Smooth muscle cell of the brain vasculature (primary cell): ENCODE data around the gene NKAIN1.

Experiments
- DNase-seq: peaks from one replicate; pipeline ENCODE4 v3.0.0-alpha.2; 2012; ENCODE audit warnings: low read depth, low spot score

Gene NKAIN1

GRCh38 chr1:31234123-31234708, 5.5 kb downstream of the NKAIN1 start:
- no peak for DNase-seq

GRCh38 chr1:31232689-31233088, 7.0 kb downstream of the NKAIN1 start:
- DNase-seq, result no peak

- no peak for DNase-seq
Observed at GRCh38 chr1:31231802-31232201, 7.9 kb downstream of the NKAIN1 start.

GRCh38 chr1:31230378-31230777, 9.3 kb downstream of the NKAIN1 start:
- no peak for DNase-seq

GRCh38 chr1:31228986-31229385, 10.7 kb downstream of the NKAIN1 start:
- DNase-seq, result no peak

GRCh38 chr1:31227891-31228568, 11.7 kb downstream of the NKAIN1 start:
- DNase-seq, result no peak

- DNase-seq, result no peak
Observed at GRCh38 chr1:31224068-31224467, 15.6 kb downstream of the NKAIN1 start.

- DNase-seq, result no peak
Observed at GRCh38 chr1:31222176-31222575, 17.5 kb downstream of the NKAIN1 start.

GRCh38 chr1:31221072-31221471, 18.6 kb downstream of the NKAIN1 start:
- no peak for DNase-seq

- DNase-seq, result no peak
Observed at GRCh38 chr1:31219489-31219888, 20.2 kb downstream of the NKAIN1 start.

GRCh38 chr1:31218705-31219104, 21.0 kb downstream of the NKAIN1 start:
- DNase-seq, result no peak

GRCh38 chr1:31216016-31216415, 23.7 kb downstream of the NKAIN1 start:
- no peak for DNase-seq

- no peak for DNase-seq
Observed at GRCh38 chr1:31215065-31215570, 24.6 kb downstream of the NKAIN1 start.

- DNase-seq, result no peak
Observed at GRCh38 chr1:31214316-31215064, 25.2 kb downstream of the NKAIN1 start.

GRCh38 chr1:31208361-31208945, 31.2 kb downstream of the NKAIN1 start:
- no peak for DNase-seq

- DNase-seq, result no peak
Observed at GRCh38 chr1:31207569-31207968, 32.1 kb downstream of the NKAIN1 start.

GRCh38 chr1:31207046-31207445, 32.6 kb downstream of the NKAIN1 start:
- no peak for DNase-seq

GRCh38 chr1:31203215-31203614, 36.5 kb downstream of the NKAIN1 start:
- no peak for DNase-seq

- DNase-seq, result no peak
Observed at GRCh38 chr1:31201931-31202360, 37.7 kb downstream of the NKAIN1 start.

- no peak for DNase-seq
Observed at GRCh38 chr1:31199949-31200348, 39.7 kb downstream of the NKAIN1 start.

GRCh38 chr1:31199236-31199790, 40.4 kb downstream of the NKAIN1 start:
- no peak for DNase-seq

GRCh38 chr1:31198600-31198999, 41.1 kb downstream of the NKAIN1 start:
- no peak for DNase-seq
